Measurements from ENCODE around the gene MGRN1.

The MGRN1 gene

GRCh38 chr16:4699046-4699556 lies 74.5 kb downstream of the MGRN1 start:
- DNase-seq (ENCODE audit: low read depth) = no peak

GRCh38 chr16:4700380-4700996 lies 75.9 kb downstream of the MGRN1 start:
- no peak for DNase-seq (ENCODE audit: low read depth)

GRCh38 chr16:4700997-4701743 lies 76.5 kb downstream of the MGRN1 start:
- DNase-seq (ENCODE audit: low read depth) = no peak

GRCh38 chr16:4701791-4702465 lies 77.3 kb downstream of the MGRN1 start:
- no peak for DNase-seq (ENCODE audit: low read depth)

- DNase-seq (ENCODE audit: low read depth) = no peak
These were observed 77.8 kb downstream of the MGRN1 start for GRCh38 chr16:4702466-4702808.

GRCh38 chr16:4703906-4704305 lies 79.3 kb downstream of the MGRN1 start:
- no peak for DNase-seq (ENCODE audit: low read depth)

GRCh38 chr16:4704491-4704890 lies 79.9 kb downstream of the MGRN1 start:
- DNase-seq (ENCODE audit: low read depth) = no peak

- no peak for DNase-seq (ENCODE audit: low read depth)
These were observed 80.3 kb downstream of the MGRN1 start for GRCh38 chr16:4704913-4705312.

- no peak for DNase-seq (ENCODE audit: low read depth)
These were observed 82.2 kb downstream of the MGRN1 start for GRCh38 chr16:4706871-4707270.

- no peak for DNase-seq (ENCODE audit: low read depth)
These were observed 84.9 kb downstream of the MGRN1 start for GRCh38 chr16:4709481-4709880.

GRCh38 chr16:4713663-4714501 lies 89.3 kb downstream of the MGRN1 start:
- no peak for DNase-seq (ENCODE audit: low read depth)

GRCh38 chr16:4714996-4715395 lies 90.4 kb downstream of the MGRN1 start:
- no peak for DNase-seq (ENCODE audit: low read depth)

GRCh38 chr16:4718466-4718865 lies 93.8 kb downstream of the MGRN1 start:
- DNase-seq (ENCODE audit: low read depth) = no peak

GRCh38 chr16:4723071-4723767 lies 98.6 kb downstream of the MGRN1 start:
- no peak for DNase-seq (ENCODE audit: low read depth)

- DNase-seq (ENCODE audit: low read depth) = no peak
These were observed 100.1 kb downstream of the MGRN1 start for GRCh38 chr16:4724661-4725270.

GRCh38 chr16:4726616-4727015 lies 102.0 kb downstream of the MGRN1 start:
- no peak for DNase-seq (ENCODE audit: low read depth)

GRCh38 chr16:4728676-4729075 lies 104.0 kb downstream of the MGRN1 start:
- DNase-seq (ENCODE audit: low read depth) = no peak

GRCh38 chr16:4729876-4730275 lies 105.2 kb downstream of the MGRN1 start:
- no peak for DNase-seq (ENCODE audit: low read depth)

GRCh38 chr16:4733211-4733742 lies 108.7 kb downstream of the MGRN1 start:
- DNase-seq (ENCODE audit: low read depth) = no peak

GRCh38 chr16:4733747-4734062 lies 109.1 kb downstream of the MGRN1 start:
- DNase-seq (ENCODE audit: low read depth) = no peak
